GM21360 (cell line): ENCODE results near the gene AP3B1.

Experiments used
- ATAC-seq: cut with Tn5 transposase; IDR thresholded peaks from one replicate; pipeline ENCODE4 v1.9.1; 2021; ENCODE audit warnings: mild to moderate bottlenecking, moderate library complexity; ENCODE audit not compliant: unreplicated experiment

AP3B1 gene, protein sequence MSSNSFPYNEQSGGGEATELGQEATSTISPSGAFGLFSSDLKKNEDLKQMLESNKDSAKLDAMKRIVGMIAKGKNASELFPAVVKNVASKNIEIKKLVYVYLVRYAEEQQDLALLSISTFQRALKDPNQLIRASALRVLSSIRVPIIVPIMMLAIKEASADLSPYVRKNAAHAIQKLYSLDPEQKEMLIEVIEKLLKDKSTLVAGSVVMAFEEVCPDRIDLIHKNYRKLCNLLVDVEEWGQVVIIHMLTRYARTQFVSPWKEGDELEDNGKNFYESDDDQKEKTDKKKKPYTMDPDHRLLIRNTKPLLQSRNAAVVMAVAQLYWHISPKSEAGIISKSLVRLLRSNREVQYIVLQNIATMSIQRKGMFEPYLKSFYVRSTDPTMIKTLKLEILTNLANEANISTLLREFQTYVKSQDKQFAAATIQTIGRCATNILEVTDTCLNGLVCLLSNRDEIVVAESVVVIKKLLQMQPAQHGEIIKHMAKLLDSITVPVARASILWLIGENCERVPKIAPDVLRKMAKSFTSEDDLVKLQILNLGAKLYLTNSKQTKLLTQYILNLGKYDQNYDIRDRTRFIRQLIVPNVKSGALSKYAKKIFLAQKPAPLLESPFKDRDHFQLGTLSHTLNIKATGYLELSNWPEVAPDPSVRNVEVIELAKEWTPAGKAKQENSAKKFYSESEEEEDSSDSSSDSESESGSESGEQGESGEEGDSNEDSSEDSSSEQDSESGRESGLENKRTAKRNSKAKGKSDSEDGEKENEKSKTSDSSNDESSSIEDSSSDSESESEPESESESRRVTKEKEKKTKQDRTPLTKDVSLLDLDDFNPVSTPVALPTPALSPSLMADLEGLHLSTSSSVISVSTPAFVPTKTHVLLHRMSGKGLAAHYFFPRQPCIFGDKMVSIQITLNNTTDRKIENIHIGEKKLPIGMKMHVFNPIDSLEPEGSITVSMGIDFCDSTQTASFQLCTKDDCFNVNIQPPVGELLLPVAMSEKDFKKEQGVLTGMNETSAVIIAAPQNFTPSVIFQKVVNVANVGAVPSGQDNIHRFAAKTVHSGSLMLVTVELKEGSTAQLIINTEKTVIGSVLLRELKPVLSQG

DNA sequence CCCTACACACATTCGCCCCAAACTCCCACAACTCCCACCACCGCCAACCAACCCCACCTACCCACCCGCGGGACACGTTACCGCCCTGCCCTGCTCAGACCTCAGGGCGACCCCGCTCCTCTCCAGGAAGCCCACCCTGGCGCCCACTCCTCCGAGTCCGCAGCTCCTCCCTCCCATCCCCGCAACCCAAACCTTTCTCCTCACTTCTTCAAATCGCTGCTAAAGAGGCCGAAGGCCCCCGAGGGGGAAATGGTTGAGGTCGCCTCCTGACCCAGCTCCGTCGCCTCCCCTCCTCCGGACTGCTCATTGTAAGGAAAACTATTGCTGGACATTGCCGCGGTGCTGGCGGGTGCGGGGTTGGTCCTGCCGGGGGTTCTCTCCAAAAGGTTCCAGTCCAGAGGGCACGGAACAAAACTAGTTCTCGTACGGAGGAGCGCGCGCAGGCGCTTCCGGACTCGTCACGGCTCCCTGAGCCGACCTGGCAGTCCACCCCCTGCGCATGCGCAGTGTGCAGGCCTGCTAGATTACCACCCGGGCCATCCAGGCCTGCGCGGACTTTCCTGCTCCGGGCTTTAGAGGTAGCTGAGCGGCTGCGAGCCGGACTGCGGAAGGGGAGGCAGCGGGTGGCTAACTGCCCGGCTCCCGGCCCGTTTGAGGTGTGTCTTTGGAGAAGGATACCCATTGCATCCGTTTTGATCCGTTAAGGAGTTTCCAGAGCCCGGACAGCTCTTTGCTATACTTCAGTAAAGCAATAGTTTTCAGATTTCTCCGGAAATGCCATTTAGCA, at the start of gene AP3B1:
AP3B1 (minus strand) TSS at position 451 of the 787 bp plus-strand sequence; CDS start at position 332, 119 bp downstream.
- ATAC-seq, result peak; percentile 82

DNA sequence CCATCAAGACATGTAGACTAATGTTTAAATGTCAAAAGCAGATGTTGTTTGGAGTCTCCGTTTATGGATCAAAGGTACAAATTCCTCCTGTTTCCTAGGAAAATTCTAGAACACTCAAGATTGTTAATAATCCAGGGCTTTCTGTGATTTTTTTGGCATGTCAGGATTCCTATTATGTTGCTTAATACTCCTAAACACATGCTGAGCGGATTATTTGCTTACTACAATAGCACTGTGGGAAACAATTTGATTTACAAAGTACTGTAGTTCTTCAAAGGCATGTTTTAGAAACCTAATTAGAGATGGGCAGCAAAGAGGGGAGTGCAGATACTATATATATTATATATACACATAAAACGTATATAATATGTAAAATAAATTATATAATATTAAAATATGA, 46.9 kb upstream of the AP3B1 start:
- ATAC-seq, result no peak

- ATAC-seq, result no peak
Measured at GRCh38 chr5:78339617-78340436, 45.3 kb upstream of the AP3B1 start.

GRCh38 chr5:78336698-78337097, 42.2 kb upstream of the AP3B1 start:
- ATAC-seq, result no peak

GRCh38 chr5:78335976-78336375, 41.5 kb upstream of the AP3B1 start:
- no peak for ATAC-seq

DNA sequence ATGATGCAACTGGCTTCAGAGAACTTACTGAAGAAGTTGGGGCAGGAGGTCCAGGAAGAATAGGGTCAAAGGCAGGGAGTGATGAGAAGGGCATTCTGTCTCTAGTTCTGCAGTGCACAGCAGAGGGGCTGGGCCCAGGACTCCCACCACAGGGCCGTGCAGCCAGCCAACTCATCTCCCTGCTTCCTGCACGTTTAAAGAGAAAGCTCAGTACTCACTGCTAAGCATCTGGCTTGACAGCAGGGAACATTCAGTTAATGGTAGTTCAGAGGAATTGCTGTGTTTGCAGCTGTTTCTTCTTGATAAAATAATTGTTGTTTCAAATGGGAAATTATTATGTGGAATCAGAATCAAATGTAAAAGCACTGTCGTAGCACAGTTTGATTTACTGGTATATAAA, 40.3 kb upstream of the AP3B1 start:
- ATAC-seq, result no peak

- ATAC-seq, result no peak
Measured at GRCh38 chr5:78331523-78332080, 37.1 kb upstream of the AP3B1 start.

- no peak for ATAC-seq
Measured at GRCh38 chr5:78328585-78329173, 34.2 kb upstream of the AP3B1 start.

DNA sequence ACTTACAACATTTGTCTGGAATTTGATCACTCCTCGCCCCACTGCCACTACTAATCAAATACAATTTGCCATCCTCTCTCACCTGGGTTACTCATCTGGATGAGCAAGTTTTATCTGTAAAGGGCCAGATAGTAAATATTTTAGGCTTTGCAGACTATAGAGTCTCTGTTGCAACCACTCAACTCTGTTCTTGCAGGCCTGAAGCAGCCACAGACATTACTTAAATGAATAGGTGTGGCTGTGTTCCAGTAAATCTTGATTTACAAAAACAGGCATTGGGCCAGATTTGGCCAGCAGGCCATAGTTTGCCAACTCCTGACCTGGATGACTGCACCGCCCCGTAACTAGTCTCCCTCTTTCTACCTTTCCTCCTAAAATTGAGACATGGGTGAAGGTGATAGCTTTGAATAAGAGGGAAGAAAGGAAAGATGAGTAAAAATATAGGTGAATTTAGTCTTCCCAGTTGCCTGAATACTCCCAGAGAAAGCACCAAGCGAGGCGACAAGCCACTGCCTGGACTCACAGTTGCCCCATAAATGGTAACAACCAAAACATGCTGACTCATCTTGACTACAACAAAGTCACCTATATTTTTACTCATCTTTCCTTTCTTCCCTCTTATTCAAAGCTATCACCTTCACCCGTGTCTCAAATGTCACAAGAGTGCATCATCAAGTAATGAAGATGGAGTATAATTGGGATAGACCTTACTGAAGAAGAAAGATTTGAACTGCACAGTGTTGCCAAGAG, 33.4 kb upstream of the AP3B1 start:
- ATAC-seq, result no peak

DNA sequence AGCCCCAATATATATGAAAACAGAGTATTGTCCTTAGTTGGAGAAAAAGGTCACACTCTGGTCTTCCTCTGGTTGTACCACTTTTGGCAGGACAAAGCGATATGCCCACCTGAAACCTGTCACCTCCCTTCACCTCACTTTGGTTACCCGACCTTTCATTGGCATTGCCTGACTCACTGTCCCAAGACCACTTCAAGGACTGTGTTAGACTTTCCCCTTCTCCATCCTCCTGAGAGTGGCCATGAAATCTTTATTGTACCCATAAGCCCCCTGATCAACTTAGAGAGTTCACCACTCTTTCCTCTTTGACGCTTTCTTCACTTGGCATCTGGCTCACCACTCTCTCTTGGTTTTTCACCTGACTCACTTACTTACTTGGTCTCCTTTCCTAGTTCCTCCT, 32.4 kb upstream of the AP3B1 start:
- no peak for ATAC-seq

DNA sequence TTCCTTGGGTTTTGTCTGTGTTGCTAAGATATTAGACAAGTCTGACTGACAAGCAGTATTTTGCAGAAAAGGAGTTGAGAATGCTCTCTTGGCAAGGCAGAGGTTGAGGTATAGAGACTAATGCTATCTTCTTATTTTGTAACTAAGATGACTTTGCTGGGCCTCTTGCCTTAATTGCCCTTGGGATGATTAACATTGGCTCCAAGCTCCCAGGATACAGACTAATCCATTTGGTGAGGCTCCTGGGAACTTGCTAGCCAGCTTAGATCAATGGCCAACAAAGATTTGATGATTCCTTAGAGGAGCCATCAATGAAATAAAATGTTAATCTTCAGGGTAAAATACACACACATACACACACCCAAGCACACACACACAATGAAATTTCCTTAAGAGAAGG, 28.7 kb upstream of the AP3B1 start:
- no peak for ATAC-seq

DNA sequence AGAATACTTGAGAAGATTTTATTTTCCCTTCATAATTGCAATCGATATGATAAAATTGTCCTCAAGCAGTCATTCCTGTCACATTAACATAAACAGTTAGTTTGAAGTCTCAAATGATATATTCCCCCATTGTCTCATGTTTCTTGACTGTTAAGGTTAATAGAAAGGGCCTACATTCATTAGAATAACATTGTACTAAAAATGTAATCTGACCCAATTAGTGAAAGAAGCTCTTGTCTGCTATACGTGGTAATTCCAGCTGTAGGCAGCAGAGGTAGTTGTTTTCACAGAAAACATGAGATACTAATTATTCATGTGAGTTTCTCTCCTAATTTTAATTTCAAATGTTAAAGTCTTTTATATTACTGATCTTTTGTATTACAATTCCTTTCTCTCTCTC, 25.9 kb upstream of the AP3B1 start:
- no peak for ATAC-seq

- ATAC-seq, result no peak
Measured at GRCh38 chr5:78318337-78318736, 23.8 kb upstream of the AP3B1 start.

GRCh38 chr5:78317515-78317914, 23.0 kb upstream of the AP3B1 start:
- no peak for ATAC-seq

- ATAC-seq, result no peak
Measured at GRCh38 chr5:78308703-78309102, 14.2 kb upstream of the AP3B1 start.

DNA sequence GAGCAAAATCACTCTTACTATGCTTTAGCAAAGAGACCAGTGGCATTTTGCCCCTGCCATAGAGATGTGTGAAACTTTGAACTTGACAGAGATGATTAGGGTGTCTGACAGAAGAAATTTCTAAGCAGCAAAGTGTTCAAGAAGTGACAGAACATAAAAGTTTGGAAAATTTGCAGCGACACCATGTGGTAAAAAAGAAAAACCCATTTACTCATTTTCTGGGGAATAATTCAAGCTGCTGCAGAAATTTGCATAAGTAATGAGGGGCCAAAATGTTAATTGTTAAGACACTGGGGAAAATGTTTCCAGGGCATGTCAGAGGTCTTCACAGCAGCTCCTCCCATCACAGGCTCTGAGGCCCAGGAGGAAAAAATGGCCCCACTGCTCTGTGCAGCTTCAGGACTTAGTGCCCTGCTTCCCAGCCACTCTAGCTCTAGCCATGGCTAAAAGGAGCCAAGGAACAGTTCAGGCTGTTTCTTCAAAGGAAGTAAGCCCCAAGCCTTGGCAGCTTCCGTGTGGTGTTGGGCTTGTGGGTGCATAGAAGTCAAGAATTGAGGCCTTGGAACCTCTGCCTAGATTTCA, 6.1 kb upstream of the AP3B1 start:
- no peak for ATAC-seq

DNA sequence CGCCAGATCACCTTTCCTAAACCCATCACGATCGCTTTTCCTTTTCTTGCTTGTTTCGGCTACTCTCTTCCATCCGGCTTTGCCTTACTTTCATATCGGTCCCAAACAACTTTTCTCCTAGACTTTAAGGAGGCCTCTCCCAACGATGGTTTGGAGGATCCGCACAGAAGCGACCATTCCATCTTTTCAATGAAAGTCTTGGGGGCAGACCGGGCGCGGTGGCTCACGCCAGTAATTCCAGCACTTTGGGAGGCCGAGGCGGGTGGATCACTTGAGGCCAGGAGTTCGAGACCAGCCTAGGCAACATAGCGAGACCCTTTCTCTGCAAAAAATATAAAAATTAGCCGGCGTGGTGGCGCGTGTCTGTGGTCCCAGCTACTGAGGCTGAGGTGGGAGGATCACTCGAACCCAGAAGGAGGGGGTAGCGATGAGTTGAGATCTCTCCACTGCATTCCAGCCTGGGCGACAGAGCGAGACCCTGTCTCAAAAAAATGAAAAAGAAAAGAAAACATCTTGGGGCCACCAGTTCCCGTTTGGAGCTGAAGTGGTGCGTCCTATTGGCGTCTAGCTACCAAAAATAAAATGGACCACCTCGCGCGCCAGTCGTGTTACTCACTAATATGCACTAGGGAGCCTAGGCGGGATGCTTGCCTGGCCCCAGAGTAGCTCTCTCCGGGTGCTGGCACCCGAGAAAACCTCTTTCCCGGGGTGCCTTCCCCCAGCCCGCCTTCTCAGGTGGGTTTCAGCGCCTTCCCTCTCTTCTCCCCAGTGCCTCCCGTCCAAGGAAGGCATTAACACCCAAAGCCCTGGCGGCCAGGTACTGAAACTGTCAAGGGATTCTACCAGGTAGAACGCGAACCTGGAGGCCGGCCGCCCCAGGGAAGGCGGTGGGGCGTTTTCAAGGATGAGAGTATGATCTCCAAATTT, 800 bp upstream of the AP3B1 start:
- ATAC-seq, result peak; percentile 2
